ENCODE measurements around the gene OAT. TPM values are rescaled to one million over a fixed set of nuclear protein-coding genes. Genes with fewer than 3 reads are reported as not detected.

The OAT gene
- total RNA-seq, 4 donors from 2014 or later, result 139 to 205 (median 168) TPM

- Histone ChIP-seq H3K27ac (no peak overlapping the region), H3K27me3 (no peaks in the 10 kb centered on the region), H3K4me3 (no peak overlapping the region), H3K9me3 (no peaks in the 10 kb centered on the region), H3K36me3 (no peaks in the 10 kb centered on the region), H3K4me1 (peaks cover 0 to 5% (median 0%) of the 10 kb centered on the region in 3 donors)
- ATAC-seq, result no peak
- no peak for TF ChIP-seq POLR2A (IDR thresholded peaks at IDR 0.05)
- TF ChIP-seq, protein P1, sequence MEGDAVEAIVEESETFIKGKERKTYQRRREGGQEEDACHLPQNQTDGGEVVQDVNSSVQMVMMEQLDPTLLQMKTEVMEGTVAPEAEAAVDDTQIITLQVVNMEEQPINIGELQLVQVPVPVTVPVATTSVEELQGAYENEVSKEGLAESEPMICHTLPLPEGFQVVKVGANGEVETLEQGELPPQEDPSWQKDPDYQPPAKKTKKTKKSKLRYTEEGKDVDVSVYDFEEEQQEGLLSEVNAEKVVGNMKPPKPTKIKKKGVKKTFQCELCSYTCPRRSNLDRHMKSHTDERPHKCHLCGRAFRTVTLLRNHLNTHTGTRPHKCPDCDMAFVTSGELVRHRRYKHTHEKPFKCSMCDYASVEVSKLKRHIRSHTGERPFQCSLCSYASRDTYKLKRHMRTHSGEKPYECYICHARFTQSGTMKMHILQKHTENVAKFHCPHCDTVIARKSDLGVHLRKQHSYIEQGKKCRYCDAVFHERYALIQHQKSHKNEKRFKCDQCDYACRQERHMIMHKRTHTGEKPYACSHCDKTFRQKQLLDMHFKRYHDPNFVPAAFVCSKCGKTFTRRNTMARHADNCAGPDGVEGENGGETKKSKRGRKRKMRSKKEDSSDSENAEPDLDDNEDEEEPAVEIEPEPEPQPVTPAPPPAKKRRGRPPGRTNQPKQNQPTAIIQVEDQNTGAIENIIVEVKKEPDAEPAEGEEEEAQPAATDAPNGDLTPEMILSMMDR (IDR thresholded peaks at IDR 0.05), result no peak
- TF ChIP-seq POLR2AphosphoS5 (IDR thresholded peaks at IDR 0.05), result no peak
- no peak for TF ChIP-seq EP300 (IDR thresholded peaks at IDR 0.05)
- 77 to 92% methylated on average over 5 to 9 of the region's 10 CpGs for WGBS, 2 donors (ENCODE audit: low coverage in 1 of 2)
These were observed 39.0 kb downstream of the OAT start for GRCh38 chr10:124379609-124380193.

DNA sequence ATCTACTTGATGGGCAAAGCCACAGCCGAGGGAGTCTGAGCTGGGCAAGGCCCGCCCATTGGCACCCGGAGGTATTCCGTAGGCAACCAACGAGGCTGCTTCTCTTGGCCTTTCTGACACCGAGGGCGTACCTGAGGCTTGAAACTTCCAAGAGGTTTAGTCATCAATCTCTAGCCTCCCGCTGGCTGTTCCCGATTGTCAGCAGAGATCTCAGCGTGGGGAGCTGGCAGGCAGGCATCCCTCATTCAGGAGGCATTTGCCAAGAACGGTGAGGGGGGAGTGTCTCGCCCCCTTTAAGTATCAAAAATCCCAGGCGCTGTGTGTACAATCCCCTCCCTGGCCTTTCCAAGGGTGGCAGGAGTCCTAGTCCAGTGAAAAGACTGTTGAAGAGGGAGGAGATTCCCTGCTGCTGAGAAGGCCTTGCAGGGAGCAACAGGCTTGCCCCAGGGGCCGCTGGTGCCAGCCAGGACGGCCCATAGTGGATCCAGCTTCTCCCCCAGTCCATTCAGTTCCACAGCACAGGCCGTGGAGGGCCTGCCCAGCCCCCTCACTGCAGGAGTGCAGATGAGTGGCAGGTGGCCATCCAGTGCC, 39.7 kb downstream of the OAT start:
- 83% methylated on average over 7 of the region's 16 CpGs; no CpG with 5 or more reads in 1 of the 2 donors for WGBS, 2 donors (ENCODE audit: low coverage in 1 of 2)
- Histone ChIP-seq H3K27me3 (no peaks in the 10 kb centered on the region), H3K36me3 (no peaks in the 10 kb centered on the region), H3K9me3 (no peaks in the 10 kb centered on the region), H3K27ac (no peak overlapping the region), H3K4me3 (no peak overlapping the region), H3K4me1 (no peaks in the 10 kb centered on the region)
- no peak for ATAC-seq
- no peak for TF ChIP-seq POLR2A (IDR thresholded peaks at IDR 0.05)
- TF ChIP-seq EP300 (IDR thresholded peaks at IDR 0.05), result no peak
- TF ChIP-seq POLR2AphosphoS5 (IDR thresholded peaks at IDR 0.05), result no peak
- TF ChIP-seq, protein P1 (IDR thresholded peaks at IDR 0.05), result no peak

DNA sequence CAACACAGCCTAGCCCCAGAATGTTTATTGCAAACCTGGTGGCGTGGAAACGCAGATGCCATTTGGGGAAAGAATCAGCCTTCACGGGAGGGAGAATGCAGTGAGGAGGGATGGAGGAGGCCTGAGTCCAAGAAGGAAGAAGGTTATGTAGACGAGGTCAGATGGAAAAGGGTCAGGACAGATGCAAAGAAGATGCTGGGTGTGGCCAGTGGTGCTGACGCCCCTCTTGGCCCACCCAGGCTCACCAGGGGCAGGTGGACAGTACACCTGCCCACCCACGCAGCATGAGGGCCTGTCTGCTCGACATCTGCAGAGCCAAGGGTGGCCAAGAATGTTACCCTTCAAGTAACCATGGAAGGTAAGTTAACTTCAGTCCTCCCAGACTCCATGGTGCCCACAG, 40.5 kb downstream of the OAT start:
- TF ChIP-seq, protein P1 (IDR thresholded peaks at IDR 0.05), result no peak
- TF ChIP-seq EP300 (IDR thresholded peaks at IDR 0.05) (no peak), POLR2A (IDR thresholded peaks at IDR 0.05) (no peak), POLR2AphosphoS5 (IDR thresholded peaks at IDR 0.05) (no peak)
- no peak for ATAC-seq
- Histone ChIP-seq H3K36me3 (no peaks in the 10 kb centered on the region), H3K27me3 (no peaks in the 10 kb centered on the region), H3K4me3 (no peak overlapping the region), H3K4me1 (no peaks in the 10 kb centered on the region), H3K9me3 (no peaks in the 10 kb centered on the region), H3K27ac (no peak overlapping the region)
- WGBS, 2 donors (ENCODE audit: low coverage in 1 of 2), result 60 to 80% methylated on average over 2 to 7 of the region's 7 CpGs

- Histone ChIP-seq H3K27me3 (no peaks in the 10 kb centered on the region), H3K27ac (no peak overlapping the region), H3K9me3 (no peaks in the 10 kb centered on the region), H3K4me3 (no peak overlapping the region), H3K4me1 (no peaks in the 10 kb centered on the region), H3K36me3 (no peaks in the 10 kb centered on the region)
- WGBS, 2 donors (ENCODE audit: low coverage in 1 of 2), result 97 to 100% methylated on average over 1 to 6 of the region's 8 CpGs
- TF ChIP-seq EP300 (IDR thresholded peaks at IDR 0.05), result no peak
- no peak for TF ChIP-seq POLR2AphosphoS5 (IDR thresholded peaks at IDR 0.05)
- TF ChIP-seq, protein P1 (IDR thresholded peaks at IDR 0.05), result no peak
- no peak for TF ChIP-seq POLR2A (IDR thresholded peaks at IDR 0.05)
- ATAC-seq, result no peak
These were observed 41.6 kb downstream of the OAT start for GRCh38 chr10:124377101-124377500.

- WGBS, 2 donors (ENCODE audit: low coverage in 1 of 2), result 80 to 82% methylated on average over 5 to 9 of the region's 9 CpGs
- H3K36me3 ChIP-seq, result no peaks in the 10 kb centered on the region
- H3K9me3 ChIP-seq, result no peaks in the 10 kb centered on the region
- ATAC-seq, result no peak
- no peaks in the 10 kb centered on the region for H3K27me3 ChIP-seq
- no peak overlapping the region for H3K27ac ChIP-seq
- no peak overlapping the region for H3K4me3 ChIP-seq
- TF ChIP-seq, protein P1 (IDR thresholded peaks at IDR 0.05), result no peak
- no peak for TF ChIP-seq POLR2A (IDR thresholded peaks at IDR 0.05)
- TF ChIP-seq EP300 (IDR thresholded peaks at IDR 0.05), result no peak
- TF ChIP-seq POLR2AphosphoS5 (IDR thresholded peaks at IDR 0.05), result no peak
- no peaks in the 10 kb centered on the region for H3K4me1 ChIP-seq
These were observed 42.3 kb downstream of the OAT start for GRCh38 chr10:124376411-124376810.

Data from gastroesophageal sphincter (tissue), 4 donors.